ENCODE results near the gene MRPL21.

Gene MRPL21

GRCh38 chr11:68903288-68904247 lies at the start of gene MRPL21, which contains the start of gene IGHMBP2:
TSS of gene MRPL21 (minus strand) at chr11:68903832. CDS start at chr11:68903810, 22 bp downstream.
TSS of gene IGHMBP2 (plus strand) at chr11:68903891. CDS start at chr11:68903953, 62 bp downstream.
- DNase-seq = peak; percentile 67 to 78 (median 74)

- DNase-seq = no peak
Measured at GRCh38 chr11:68950762-68951161, 47.1 kb upstream of the MRPL21 start.

DNA sequence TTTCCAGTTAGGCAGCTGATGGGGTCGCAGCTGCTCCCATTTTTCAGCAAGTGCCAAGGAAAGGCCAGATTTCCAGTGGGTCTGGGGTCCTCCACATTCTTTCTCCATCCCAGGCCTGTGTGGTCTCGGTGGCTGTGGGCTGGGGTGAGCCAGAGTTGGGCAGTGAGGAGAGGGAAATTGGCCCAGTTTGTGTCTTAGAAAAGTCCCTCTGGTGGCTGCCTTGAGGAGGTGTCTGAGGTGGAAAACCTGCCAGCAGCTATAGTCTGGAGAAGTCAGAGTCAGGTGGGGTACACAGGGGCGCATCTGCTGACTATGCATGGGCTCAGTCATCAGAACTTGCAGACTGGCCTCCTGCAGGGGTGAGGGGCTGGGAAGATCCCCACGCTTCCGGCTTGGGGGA lies 46.6 kb upstream of the MRPL21 start:
- DNase-seq = no peak

GRCh38 chr11:68948935-68949334 lies 45.3 kb upstream of the MRPL21 start:
- DNase-seq = no peak

DNA sequence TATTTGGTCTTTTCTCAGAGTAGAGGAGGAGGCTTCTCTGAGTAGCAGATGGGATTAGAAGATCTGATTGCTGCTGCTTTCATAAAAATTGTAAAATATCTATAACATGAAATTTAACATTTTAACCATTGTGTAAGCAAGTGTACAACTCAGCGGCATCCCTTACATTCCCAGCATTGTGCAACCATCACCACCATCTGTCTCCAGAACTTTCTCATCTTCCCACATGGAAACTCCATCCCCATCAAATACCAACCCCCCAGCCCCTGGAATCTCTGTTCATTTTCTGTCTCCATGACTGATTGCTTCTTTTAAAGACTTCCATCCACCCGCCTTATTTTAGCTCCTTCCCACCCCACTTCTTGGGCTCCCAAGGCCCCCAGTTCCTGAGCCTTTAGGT lies 44.9 kb upstream of the MRPL21 start:
- no peak for DNase-seq

GRCh38 chr11:68947151-68947550 lies 43.5 kb upstream of the MRPL21 start:
- DNase-seq = no peak

GRCh38 chr11:68946416-68947090 lies 42.9 kb upstream of the MRPL21 start:
- DNase-seq = no peak

- no peak for DNase-seq
Measured at GRCh38 chr11:68942751-68943271, 39.2 kb upstream of the MRPL21 start.

DNA sequence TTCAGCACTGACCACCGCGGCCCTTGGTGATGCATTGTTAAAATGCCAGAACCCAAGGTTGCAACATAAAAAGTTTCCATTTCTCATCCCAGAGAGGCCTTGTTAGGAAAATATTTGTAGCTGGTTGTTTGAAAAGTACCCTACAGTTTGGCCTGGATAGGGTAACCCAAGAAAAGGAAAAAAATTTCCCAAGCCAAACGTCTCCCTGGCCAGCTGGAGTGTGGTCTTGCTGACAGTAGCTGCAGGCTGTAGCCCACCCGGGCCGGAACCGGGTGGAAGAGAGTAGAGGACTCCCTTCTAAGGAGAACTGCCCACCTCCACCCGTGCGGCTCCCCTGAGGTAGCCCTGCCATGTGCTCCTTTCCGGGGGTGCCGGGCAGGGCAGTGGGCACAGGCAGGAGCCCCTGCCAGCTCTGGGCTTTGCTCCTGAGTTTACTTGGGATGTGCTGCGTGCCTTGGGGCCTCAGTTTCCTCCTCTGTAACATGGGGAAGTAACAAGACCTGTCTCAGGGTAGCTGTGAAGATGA lies 38.5 kb upstream of the MRPL21 start:
- DNase-seq = no peak

GRCh38 chr11:68941324-68942094 lies 37.9 kb upstream of the MRPL21 start:
- no peak for DNase-seq

DNA sequence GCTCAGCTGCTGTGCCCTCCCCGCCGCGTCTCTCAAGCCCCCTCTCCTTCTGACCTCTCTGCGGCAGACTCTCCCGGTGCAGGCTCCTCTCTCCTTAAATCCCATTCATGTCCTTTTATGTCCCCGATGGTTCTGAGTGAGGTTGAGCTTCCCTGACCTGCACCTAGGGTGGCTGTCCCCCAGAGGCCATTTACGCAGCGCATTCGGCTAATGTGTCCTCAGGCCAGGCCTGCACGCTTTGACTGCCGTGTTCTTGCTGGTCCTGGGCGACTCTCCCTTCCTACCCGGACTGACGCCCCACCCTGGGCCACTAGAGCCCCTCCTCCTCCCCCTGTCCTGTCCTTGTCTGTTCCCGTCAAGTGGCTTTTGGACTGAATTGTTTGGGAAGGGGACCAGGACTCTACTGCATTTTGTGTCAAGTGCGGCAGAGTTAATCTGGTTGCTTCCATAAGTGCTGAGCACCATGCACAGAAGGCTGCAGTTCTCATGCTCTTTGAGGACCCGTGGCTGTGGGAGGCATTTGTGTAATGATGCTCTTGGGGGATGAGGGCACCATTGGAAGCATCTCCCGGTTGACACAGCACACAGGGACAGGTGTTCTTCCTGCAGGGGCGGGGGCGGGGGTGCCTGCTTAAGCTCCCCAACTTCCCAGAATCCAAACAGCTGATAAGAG lies 37.2 kb upstream of the MRPL21 start:
- DNase-seq = no peak

DNA sequence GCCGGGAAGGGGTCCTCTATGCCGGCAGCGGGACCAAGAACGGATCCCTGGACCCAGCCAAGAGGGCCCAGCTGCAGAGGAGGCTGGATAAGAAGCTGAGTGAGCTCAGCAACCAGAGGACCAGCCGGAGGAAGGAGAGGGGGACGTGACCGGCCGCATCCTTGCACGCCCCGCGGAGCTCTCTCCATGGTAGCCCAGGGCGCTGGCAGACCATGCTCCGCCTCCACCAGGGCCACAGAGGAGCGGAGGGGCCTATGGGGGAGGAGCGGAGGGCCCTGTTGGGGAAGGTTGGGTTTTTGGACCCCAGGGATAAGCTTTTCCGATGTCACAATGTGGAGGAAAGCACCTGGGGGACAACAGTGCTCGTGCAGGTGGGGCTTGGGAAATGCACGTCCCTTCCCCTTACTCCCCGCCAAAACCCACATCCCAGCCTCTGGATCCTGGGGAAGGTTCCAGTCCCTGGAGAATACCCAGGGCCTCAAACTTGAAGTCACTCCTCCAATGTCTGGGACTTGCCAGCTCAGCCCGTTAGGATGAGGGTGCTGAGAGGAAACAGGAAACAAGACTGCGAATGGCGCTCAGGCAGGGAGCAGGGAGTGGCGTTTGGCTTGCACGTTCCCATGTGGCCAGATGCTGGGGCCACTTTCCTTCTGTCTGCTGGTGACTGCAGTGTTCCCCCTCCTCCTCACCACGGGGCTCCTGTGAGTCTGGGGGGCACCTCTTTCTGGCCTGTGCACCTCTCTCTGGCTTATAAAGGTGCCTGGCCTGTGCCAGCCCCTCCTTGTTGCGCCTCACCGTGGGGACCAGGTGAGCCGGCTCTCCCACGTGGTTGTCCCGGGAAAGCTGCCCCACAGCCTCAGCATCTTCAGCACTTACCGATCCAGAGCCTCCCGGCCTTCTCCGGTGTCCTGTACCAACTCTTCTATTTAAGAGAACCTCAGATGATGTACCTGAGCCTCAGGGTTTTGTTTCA lies 36.2 kb upstream of the MRPL21 start:
- no peak for DNase-seq

- DNase-seq = no peak
Measured at GRCh38 chr11:68938816-68939582, 35.4 kb upstream of the MRPL21 start.

GRCh38 chr11:68938088-68938487 lies 34.5 kb upstream of the MRPL21 start:
- DNase-seq = no peak

DNA sequence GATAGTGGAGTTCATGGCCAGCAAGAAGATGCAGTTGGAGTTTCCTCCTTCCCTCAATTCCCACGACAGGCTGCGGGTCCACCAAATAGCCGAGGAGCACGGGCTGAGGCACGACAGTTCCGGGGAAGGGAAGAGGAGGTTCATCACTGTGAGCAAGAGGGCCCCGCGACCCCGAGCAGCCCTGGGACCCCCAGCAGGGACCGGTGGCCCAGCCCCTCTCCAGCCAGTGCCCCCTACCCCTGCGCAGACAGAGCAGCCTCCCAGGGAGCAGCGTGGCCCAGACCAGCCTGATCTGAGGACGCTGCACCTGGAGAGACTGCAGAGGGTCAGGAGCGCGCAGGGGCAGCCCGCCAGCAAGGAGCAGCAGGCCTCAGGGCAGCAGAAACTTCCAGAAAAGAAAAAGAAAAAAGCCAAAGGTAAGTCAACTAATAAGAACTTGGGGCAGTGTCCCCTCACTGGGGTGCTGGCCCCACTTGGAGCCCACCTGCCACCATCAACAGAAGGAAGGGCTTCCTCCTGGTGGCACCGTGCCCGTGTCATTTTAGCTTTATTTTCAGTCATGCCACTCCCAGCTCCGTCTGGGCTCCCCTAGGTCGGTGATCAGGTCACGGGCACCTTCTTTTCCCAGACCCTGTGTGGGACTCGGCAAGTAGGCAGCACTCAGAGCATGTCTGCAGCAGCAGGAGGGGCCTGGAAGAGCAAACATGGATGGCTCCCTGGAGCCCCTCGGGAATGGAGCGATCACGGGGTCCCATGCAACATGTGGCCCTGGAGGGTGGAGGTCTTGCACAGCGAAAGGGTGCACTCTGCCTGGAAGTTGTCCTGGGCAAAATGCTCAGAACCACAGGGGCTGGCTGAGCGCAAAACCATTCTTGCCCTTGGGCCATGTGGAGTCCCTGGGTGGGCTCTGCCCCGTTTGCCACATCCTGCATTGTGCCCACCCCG lies 33.3 kb upstream of the MRPL21 start:
- DNase-seq = no peak

GRCh38 chr11:68936358-68936636 lies 32.7 kb upstream of the MRPL21 start:
- no peak for DNase-seq

DNA sequence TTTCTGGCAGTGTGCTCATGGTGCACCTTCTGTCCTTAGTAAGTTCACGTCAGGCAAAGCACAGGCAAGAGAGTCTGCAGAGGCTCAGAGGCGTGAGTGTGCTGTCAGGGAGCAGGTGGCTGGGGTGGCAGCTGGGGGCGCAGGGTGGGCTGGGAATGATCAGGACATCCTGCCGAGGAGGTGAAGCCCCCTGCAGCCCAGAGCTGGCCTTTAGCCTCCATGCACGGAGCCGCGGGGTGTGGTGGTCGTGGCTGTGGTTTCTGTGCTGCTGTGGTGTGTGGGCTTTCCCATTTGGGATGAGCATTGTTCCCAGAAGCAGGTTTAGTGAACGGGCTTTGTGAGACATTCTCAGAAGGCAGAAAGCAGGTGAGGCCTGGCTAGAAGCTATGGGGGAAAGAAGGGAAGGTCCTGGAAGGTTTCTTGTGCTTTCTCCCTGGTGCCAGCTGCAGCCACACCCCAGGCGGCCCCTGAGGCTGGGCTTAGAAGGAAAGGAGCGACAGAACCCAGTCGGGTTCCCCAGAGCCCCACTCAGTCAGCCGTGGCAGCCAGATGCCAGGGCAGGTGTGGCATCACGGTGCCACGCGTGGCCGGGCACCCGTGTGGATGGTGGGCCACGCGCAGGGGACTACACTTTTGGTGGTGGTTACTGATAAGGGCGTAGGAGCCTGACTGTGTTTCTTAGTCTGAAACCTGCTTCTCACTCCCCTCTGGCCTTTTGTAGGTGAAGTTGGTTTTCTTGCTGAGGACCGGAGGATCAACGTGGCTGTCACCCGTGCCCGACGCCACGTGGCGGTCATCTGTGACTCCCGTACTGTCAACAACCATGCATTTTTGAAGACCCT lies 32.1 kb upstream of the MRPL21 start:
- no peak for DNase-seq

DNA sequence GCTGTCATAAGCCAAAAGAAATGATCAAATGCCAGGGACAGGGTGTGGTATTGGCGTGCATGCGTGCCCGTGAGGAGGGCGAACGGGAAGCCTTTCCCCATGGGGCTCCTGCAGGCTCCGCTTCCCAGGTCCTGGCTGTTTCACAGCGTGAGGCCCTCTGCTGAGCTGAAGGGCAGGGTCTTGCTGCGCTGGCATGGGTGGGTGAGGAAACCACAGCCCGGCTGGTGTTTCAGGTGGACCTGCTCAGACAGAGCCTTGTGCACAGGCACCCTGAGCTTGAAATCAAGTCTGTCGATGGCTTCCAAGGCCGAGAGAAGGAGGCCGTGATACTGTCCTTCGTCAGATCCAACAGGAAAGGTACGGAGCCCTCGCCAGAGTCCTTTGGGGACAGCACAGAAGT lies 31.4 kb upstream of the MRPL21 start:
- DNase-seq = no peak

All from activated CD4-positive, CD25-positive, alpha-beta regulatory T cell (primary cell).